Adipose tissue (tissue), 3 donors: ENCODE measurements around the gene PMF1. TPM values are rescaled to one million over a fixed set of nuclear protein-coding genes. Genes with fewer than 3 reads are reported as not detected.

Experiments
- H3K27ac ChIP-seq: one replicate; pipeline ENCODE4 v1.5.1; 2013; ENCODE audit warnings: low read depth, low read length
- WGBS, 3 donors: extraction: QIAGEN DNeasy Blood & Tissue Kit; methylation state at CpG; one replicate each; pipeline ENCODE4 v1.1.7; 2013; 5-methylcytosine and 5-hydroxymethylcytosine counted together
- polyA plus RNA-seq, 3 donors: library from polyadenylated mRNA; stranded (reverse); fragments of 200-250 nt; gene quantifications; one replicate each; pipeline ENCODE4 v1.2.3, GENCODE V29; 2013
- donor health status: healthy with polysubstance abuse.
- donor health status: Bipolar disorder and iron deficiency.
- donor health status: healthy.

The PMF1 gene
- polyA plus RNA-seq, 3 donors: 32.3 to 59.8 (median 55.4) TPM

GRCh38 chr1:156228501-156228900, 15.7 kb downstream of the PMF1 start:
- no peak overlapping the region for H3K27ac ChIP-seq
- WGBS, 3 donors: 75 to 86% (median 76%) methylated on average over 7 of the region's 7 CpGs

GRCh38 chr1:156229809-156230472, 17.1 kb downstream of the PMF1 start:
- WGBS, 3 donors: 84 to 94% (median 84%) methylated on average over 11 of the region's 11 CpGs
- no peak overlapping the region for H3K27ac ChIP-seq

- WGBS, 3 donors: 74 to 91% (median 77%) methylated on average over 1 of the region's 1 CpG
- H3K27ac ChIP-seq: no peak overlapping the region
Measured at GRCh38 chr1:156230473-156230837, 17.6 kb downstream of the PMF1 start.

- H3K27ac ChIP-seq: no peak overlapping the region
- 83 to 86% (median 84%) methylated on average over 12 of the region's 12 CpGs for WGBS, 3 donors
Measured at GRCh38 chr1:156232201-156232894, 19.5 kb downstream of the PMF1 start.

- no peak overlapping the region for H3K27ac ChIP-seq
- WGBS, 3 donors: 73 to 82% (median 81%) methylated on average over 5 of the region's 5 CpGs
Measured at GRCh38 chr1:156233426-156234127, 20.8 kb downstream of the PMF1 start.

- WGBS, 3 donors: 93 to 95% (median 93%) methylated on average over 12 of the region's 12 CpGs
- H3K27ac ChIP-seq: no peak overlapping the region
Measured at GRCh38 chr1:156236164-156236563, 23.4 kb downstream of the PMF1 start.

GRCh38 chr1:156238248-156238647, 25.4 kb downstream of the PMF1 start:
- WGBS, 3 donors: 92 to 98% (median 93%) methylated on average over 5 of the region's 5 CpGs
- no peak overlapping the region for H3K27ac ChIP-seq

- 64 to 73% (median 66%) methylated on average over 14 to 15 of the region's 15 CpGs for WGBS, 3 donors
- no peak overlapping the region for H3K27ac ChIP-seq
Measured at GRCh38 chr1:156241311-156241811, 28.6 kb downstream of the PMF1 start.

GRCh38 chr1:156241926-156242325, 29.1 kb downstream of the PMF1 start, which contains the start of gene BGLAP:
TSS of gene BGLAP (plus strand) at chr1:156242184. CDS start at chr1:156242232, 48 bp downstream.
- 64 to 84% (median 70%) methylated on average over 10 to 14 of the region's 14 CpGs for WGBS, 3 donors
- no peak within 1 kb of the TSS for H3K27ac ChIP-seq

- 74 to 80% (median 77%) methylated on average over 10 of the region's 10 CpGs for WGBS, 3 donors
- no peak overlapping the region for H3K27ac ChIP-seq
Measured at GRCh38 chr1:156242738-156243137, 29.9 kb downstream of the PMF1 start.

- no peak overlapping the region for H3K27ac ChIP-seq
- 69 to 94% (median 82%) methylated on average over 2 of the region's 2 CpGs for WGBS, 3 donors
Measured at GRCh38 chr1:156244126-156244525, 31.3 kb downstream of the PMF1 start.

GRCh38 chr1:156244712-156245111, 31.9 kb downstream of the PMF1 start:
- WGBS, 3 donors: 79 to 92% (median 88%) methylated on average over 17 of the region's 17 CpGs
- H3K27ac ChIP-seq: no peak overlapping the region

GRCh38 chr1:156245451-156246232, 32.8 kb downstream of the PMF1 start:
- 5 to 6% (median 5%) methylated on average over 59 to 69 of the region's 69 CpGs for WGBS, 3 donors
- H3K27ac ChIP-seq: no peak overlapping the region

- WGBS, 3 donors: 50 to 66% (median 52%) methylated on average over 10 of the region's 10 CpGs
- no peak overlapping the region for H3K27ac ChIP-seq
Measured at GRCh38 chr1:156246241-156246780, 33.5 kb downstream of the PMF1 start.

- no peak overlapping the region for H3K27ac ChIP-seq
- 48 to 49% (median 49%) methylated on average over 16 of the region's 16 CpGs for WGBS, 3 donors
Measured at GRCh38 chr1:156246781-156247459, 34.1 kb downstream of the PMF1 start.

GRCh38 chr1:156247460-156248322, 34.9 kb downstream of the PMF1 start, which contains the start of gene PAQR6:
TSS of gene PAQR6 (minus strand) at chr1:156248056. CDS start at chr1:156246731, 1,325 bp downstream.
- no peak within 1 kb of the TSS for H3K27ac ChIP-seq
- 32 to 69% (median 55%) methylated on average over 16 of the region's 16 CpGs for WGBS, 3 donors

GRCh38 chr1:156248323-156248683, 35.5 kb downstream of the PMF1 start:
- WGBS, 3 donors: 67 to 87% (median 82%) methylated on average over 2 to 4 of the region's 4 CpGs
- H3K27ac ChIP-seq: no peak overlapping the region
